GM18909 (cell line): ENCODE data around the gene TMEM14A.
"Not testable (repeated sequence)": the region's sequence is repeated elsewhere in the genome, so short reads cannot be mapped to it uniquely, and the experiment has no call there.

Experiments
- ATAC-seq: cut with Tn5 transposase; IDR thresholded peaks from one replicate; pipeline ENCODE4 v1.9.1; 2021; ENCODE audit warnings: mild to moderate bottlenecking; ENCODE audit not compliant: unreplicated experiment, poor library complexity

TMEM14A gene

DNA sequence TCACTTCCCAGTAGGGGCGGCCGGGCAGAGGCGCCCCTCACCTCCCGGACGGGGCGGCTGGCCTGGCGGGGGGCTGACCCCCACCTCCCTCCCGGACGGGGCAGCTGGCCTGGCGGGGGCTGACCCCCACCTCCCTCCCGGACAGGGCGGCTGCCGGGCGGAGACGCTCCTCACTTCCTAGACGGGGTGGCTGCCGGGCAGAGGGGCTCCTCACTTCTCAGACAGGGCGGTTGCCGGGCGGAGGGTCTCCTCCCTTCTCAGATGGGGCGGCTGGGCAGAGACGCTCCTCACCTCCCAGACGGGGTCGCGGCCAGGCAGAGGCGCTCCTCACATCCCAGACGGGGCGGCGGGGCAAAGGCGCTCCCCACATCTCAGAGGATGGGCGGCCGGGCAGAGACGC, 15.0 kb upstream of the TMEM14A start:
- not testable (repeated sequence) for ATAC-seq

DNA sequence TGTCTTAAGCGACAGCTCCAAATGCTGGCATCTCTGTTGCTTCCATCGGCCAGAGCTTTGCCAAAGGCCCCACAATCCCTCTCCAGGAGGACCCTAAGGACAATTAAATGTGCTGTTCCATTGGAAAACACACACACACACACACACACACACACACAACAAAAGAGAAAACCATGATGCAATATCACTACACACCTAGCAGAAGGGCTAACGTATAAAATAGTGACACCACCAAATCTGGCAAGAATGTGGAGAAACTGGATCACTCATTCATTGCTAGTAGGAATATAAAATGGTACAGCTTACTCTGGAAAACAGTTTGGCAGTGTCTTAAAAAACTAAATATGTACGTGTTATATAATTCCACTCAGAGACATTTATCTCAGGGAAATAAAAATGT, 13.0 kb upstream of the TMEM14A start:
- no peak for ATAC-seq

DNA sequence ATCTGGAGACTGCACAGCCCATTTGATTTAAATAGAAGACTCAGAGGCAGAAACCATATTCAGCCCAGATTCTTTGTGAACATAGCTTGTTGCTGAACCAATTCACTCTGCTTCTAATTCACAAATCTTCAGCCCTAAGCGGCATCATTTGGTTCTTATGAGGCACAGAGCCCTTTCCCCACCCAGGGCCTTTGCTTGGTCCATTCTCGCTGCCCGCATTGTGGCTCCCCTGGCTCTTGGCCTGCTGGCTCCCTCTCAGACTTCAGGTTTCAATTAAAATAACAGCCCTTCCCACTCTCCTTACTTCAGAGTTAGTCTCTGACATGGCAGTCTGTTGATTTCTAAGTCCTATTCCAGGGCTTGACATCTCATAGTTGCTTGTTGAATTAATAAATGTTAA, 9.4 kb upstream of the TMEM14A start:
- ATAC-seq: no peak

DNA sequence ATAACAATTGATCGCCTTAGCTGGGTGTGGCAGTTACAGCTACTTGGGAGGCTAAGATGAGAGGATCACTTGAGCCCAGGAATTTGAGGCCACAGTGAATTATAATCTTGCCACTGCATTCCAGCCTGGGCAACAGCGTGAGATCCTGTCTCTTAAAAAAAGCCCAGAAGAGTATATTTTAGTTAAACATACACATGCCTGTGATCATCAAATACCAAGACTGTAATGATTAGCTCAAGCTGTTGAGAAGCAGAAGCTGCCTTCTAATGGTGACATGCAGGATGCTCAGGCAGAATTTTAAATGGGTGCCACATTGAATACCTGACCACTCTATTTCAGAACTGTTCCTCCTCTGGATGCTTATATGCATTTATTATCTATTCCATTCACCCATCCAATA, 8.9 kb upstream of the TMEM14A start:
- ATAC-seq: no peak

DNA sequence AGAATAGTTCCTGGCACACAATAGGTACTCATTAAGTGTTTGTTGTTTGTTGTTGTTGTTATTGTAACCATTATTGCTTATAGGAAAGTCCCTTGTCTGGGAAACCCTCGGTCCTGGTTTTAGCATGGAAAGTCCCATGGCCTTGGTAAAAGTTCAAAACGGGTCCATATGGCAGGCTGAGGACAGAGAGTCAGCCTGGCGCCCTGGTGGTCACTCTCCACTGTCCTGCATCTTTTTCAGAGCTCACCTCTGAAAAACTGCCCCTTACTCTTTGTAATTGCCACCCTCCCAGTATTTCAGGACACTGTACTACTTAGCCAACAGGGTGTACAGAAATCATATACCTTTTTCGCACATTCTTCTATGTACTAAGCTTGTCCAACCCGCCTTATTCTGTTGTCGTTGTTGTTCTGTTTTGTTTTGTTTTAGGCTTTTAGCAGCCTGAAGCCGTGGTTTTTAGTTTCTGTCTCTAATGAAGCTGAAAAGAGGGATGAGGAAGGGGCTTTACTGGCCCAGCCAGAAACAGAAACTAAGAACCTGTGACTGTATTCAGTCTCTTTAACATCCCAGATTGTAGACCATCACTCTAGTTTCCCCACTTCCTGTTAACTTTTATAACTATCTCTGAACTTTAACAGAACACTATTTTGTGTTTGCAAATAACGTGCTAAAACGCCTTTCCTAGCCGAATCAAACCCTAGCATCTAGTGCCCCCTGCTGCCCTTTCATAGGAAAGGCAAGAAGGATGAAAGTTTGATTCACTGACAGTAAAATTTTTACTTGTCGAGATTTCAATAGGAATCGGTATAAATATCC, 7.6 kb upstream of the TMEM14A start:
- ATAC-seq: peak; percentile 35

DNA sequence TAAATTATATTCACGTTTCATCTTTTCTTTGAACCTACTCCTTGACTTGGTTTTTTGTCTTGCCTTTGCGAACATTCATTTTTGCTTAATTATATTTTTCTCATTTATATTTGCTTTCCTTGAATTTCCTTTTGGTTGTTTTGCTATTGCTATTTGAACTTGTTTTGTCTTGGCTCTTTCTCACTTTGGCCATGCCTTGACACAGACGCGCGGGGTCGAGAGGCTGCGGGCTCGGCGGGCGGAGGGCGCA, 7.1 kb upstream of the TMEM14A start:
- no peak for ATAC-seq

DNA sequence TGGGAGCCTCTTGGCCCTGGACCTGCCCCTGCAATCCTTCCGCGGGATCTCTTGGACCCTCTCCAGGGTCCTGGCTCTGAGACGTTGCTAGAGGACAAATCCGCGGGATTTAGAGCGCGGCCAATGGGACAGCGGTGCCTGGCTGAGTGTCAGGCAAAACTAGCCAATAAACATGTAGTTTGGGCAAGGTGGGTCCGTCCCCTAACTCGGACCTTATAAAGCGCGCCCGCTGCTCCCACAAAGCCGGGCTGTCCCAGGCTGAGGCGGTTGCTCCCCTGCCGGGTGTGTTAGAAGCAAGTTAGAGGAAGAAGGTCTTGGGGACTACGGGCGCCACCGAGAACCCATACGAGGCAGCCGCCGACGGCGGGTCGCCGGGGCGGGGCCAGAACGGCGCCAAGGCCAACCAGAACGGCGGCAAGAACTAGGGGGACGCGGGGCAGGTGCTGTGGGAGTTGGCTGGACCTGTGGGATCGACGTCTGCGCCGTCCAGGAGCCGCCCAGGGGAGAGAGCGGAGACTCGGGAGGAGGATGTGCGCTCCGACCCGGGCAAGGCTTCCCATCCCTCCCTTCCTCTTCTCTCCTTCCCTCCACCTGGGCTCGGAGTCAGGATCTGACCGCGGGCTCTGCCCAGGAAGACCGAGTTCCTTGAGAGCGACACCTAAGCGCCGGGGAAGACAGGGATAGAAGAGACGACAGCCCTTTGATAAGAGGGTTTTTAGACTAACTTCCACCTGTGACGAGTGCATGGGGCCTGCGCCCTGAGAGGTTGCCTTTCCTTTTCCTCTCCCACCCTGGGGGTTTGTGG, 6.5 kb upstream of the TMEM14A start:
- peak; percentile 94 for ATAC-seq

DNA sequence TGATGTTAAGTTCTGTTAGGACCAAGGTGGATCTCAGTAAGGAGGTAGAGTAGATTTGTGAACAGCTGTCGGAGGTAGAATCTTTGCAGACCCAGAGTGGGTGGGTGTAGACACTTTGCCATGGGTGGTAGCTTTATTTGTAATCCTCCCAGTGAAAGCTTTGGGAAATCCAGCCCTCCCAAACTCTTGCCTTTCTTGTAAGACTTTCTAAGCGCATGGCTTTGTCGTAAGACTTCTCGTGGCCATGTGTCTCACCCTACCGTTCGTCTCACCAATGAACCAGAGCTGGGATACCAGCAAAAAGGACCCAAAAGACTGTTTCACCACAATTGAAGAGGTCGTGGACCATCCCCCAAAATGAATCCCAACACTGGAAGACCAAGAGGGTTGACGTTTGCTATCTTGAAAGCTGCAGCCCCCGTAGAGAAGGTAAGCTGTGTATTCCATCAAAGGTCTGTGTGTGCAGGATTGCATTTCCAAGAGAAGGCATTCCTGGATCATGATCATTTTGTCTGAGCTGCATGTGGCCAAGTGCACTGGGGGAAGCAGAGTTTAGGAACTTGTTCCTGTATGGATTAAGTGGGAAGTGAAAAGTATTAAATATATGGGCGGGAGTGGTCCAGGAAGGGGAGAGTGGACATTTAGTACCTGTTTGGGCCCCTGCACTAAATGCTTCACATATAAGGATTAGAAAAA, 5.8 kb upstream of the TMEM14A start:
- ATAC-seq: no peak

DNA sequence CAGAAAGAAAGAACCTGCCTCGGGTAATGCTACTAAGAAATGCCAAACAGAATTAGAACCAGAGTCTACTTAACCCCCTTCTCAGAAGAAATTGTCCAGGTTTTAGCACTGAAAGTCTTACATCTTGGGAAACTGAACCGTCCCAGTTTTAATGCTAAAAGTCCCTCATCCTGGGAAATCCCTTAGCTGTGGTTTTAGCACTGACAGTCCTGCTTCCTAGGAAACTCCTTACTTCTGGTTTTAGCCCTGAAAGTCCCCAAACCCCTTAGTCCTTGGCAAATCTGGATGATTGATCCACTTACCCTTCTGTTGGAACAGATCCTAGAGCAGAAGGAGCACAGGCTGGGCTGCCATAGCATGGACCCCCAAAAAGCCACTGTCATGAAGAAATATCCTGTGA, 4.8 kb upstream of the TMEM14A start:
- no peak for ATAC-seq

DNA sequence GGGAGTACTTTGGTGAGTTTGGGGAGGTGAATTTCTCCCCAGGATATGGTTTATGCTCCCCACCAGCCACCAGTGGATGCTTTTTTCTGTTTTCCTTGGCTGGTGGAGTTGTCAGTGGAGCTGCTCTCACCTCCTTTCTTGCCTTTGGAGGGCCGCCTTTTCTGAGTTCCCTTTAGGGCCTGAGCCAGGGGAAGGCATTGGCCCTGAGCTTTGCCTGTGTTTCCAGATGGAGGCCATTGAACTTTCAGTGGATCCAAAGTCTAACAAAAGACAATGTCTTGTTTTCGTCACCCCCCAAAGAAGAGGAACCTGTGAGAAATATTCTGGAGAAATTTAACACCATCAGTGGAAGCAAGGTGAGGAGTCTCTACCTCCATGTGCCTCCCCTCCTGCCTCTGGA, 4.4 kb upstream of the TMEM14A start:
- no peak for ATAC-seq

DNA sequence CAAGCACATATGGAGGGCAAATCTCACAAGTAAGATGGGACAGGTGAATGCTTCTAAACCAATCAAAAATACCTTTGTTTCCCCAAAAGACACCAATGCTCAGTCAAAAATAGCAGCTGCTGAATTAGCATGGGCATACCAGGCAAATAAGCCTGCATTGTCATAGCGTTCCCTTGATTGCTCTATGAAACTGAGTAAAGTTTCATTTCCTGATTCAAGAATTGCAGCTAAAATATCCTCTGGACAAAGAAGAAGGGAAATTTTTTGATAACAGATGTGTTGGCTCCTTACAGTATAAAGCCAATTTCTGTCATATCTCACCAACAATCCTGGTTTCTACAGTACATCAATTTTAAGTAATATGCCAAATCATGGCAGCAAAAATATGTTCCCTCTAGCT, 3.3 kb upstream of the TMEM14A start:
- ATAC-seq: no peak

DNA sequence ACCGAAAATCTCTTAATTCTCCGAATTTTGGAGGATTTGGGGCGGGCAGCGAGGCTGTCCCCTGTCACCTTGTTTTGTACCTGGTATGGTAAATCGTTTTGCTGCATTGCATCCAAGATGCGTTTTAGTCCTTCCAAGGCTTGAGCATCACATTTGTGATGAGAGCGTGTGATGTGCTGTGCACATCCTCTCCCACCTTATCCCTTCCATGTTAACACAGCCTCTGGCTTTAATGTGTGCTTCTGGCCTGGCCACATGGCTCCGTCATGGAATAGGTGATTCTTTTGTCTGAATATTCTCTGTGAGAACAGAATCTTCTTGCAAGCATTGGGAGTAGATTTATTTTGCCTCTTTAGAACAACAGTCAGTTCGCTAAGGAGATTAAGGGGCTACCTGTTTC, 763 bp downstream of the TMEM14A start:
- ATAC-seq: no peak

DNA sequence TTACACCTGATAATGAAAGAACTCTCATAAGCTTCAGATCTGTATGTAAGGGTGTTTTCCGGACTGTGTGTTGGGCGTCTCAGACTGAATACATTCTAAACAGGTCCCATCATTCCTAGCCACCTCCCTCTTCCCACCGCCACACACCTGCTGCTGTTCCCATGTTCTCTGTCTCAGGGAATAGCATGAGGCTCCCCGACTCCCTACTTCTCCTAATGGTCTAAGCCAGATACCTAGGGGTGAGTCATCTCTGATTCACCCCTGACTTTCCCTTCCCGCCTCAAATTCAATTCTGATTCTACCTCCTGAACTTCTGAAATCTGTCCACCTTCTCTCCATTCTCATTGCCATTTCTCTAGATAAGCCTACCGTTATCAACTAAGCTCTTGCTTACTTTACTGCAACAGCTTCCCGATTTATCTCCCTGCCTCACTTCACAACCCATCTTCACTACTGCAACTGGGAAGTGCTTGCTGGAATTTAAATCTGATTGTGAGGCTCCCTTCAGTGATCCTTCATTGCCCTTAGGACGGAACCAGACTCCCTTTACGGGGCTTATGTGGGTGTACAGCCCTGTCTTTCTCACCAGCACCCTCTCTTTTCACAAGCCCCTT, 1.6 kb downstream of the TMEM14A start:
- no peak for ATAC-seq

DNA sequence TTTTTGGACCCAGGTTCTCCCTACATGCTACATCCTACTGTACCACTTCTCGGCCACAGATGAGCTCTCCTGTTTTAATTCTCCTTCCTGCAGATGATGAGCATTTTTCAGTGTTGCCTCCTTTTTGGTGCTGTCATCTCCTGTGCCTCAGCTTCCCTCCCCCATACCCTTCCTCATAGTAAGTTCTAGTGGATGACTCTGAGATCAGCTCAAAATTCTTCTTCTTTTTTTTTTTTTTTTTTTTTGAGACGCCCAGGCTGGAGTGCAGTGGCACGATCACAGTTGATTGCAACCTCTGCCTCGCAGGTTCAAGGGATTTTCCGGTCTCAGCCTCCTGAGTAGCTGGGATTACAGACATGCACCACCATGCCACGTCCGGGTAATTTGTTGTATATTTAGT, 3.8 kb downstream of the TMEM14A start:
- ATAC-seq: no peak

DNA sequence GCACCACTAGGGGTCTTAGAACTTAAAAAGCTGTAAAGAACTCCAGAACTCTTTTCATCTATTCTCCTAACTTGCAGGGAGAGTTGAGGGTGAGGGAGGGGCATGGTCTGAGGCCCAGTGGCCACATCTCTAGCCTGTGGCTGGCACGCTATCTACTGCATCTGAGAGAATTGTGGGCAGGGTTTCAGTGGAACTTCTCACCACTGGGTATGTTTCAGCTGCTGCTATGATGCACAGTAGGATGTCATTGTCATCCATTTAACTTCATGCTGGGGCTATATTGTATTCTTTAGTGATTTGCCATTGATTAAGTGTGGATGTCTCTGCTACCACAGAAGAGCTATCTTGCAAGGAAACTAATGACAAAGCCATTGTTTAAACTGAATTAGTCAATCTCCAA, 4.5 kb downstream of the TMEM14A start:
- no peak for ATAC-seq

DNA sequence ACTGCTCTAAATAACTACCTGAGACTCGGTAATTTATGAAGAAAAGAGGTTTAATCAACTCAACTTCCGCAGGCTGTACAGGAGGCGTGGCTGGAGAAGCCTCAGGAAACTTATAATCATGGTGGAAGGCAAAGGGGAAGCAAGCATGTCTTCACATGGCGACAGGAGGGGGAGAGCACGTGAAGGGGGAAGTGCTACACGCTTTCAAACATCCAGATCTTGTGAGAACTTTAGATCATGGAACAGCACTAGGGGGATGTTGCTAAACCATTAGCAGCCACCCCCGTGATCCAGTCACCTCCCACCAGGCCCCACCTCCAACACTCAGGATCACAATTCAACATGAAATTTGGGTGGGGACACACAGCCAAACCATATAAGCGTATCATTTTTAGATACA, 5.7 kb downstream of the TMEM14A start:
- ATAC-seq: not testable (repeated sequence)

DNA sequence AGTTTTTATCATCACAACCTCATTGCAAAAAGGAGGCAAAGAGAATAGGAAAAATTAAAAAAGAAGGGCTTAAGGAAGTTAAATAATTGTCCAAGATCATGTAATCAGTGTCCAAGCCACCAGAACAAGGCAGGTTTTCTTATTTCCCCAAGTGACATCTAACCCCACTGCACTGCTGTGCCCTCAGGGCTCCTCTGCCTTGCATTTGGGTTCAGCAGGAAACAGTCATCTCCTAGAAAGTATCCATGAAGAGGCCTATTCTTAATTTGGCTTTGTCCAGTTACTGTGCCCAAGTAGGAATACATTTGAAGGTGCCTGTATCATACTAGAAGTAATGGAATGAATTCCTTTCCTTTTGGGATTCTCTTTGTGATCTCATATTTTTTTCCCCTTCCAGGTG, 10.5 kb downstream of the TMEM14A start:
- ATAC-seq: no peak

DNA sequence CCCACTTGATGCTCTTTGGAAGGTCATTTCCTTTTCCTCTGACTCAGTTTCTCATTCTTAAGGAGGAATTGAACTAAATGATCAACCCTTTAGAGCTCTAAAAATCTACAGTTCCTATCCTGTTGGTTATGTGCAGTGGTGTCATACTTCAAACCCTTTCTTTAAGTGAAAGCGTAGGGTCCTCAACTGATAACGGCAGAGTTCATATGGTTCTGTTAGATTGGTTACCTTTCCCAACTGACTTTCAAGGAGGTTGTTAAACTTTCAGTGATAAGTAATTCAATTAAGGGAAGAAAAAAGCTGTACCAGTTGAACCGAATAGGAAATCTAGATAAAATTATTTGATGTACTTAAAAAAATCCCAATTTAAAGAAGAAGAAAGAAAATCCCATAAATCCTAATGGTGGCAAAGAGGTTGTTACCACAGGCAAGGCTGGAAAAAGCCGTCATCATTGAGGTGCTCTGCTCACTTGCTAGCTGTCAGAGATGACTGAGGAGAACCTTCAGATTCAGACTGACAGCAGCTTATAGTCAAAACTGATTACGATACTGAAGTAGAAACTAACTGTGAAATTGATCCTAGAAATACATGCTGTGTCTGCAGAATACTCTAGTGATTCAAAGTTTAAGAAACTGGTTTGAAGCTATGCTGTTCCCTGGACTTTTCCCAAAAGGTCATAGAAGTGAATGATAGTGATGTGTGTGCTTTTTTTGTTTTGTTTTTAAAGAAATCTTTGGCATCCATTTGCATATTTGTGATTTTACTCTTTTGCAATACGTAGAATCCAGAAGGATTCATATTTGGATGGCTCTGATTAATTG, 16.2 kb downstream of the TMEM14A start:
- no peak for ATAC-seq

DNA sequence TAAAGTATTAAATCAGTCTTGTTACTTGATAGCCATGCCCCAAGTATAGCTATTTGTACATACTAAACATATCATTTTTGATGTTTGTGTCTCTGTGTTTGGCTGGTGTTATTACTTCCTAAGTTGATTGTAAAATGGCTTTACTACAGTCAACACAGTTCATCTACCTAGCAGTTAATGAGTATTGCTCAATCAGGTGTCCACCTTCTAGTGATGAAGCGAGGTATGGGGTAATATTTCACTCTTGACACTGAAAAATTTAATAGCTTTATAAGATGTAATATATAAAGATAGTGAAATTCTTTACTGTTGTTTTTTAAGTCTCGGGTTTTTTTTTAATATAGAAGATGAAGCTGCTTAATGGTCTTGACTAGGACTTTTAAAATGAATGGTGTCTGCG, 18.9 kb downstream of the TMEM14A start:
- ATAC-seq: no peak

DNA sequence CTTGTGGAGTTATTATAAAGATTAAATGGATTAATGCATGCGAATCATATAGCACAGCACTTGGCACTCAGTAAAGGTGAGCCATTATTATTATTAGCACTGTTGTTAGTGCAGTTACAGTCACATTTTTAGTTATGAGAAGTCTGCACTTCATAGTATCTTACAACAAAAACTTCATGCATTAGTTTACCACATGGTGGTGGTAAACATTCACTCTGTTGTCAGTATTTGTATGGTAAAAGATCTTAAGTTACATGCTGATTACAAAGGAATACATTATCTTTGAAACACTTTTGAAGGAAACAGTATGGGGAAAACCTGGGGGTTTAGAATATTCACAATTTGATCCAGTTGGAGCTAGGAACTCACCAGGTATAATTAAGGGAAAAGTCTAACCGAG, 20.8 kb downstream of the TMEM14A start:
- ATAC-seq: no peak
